Measurements from ENCODE around the gene TMEM51.

Gene TMEM51

GRCh38 chr1:15186073-15186845 lies 32.7 kb downstream of the TMEM51 start:
- Histone ChIP-seq H3K4me1 (ENCODE audit: control insufficient read depth, insufficient read depth, low read length, unreplicated experiment) (peaks cover 19% of the 10 kb centered on the region), H3K36me3 (ENCODE audit: insufficient read depth, low read length) (no peaks in the 10 kb centered on the region), H2AFZ (ENCODE audit: low read length, unreplicated experiment) (no peak overlapping the region), H3K4me3 (ENCODE audit: low read depth, low read length) (no peak overlapping the region), H3K79me2 (ENCODE audit: control insufficient read depth, insufficient read depth, low read length, unreplicated experiment) (peaks cover 10% of the 10 kb centered on the region), H3K27me3 (ENCODE audit: insufficient read depth, low read length) (no peaks in the 10 kb centered on the region), H3K27ac (ENCODE audit: low read depth, low read length) (no peak overlapping the region)

- H3K4me3 ChIP-seq (ENCODE audit: low read depth, low read length) = no peak overlapping the region
- peaks cover 7% of the 10 kb centered on the region for H3K79me2 ChIP-seq (ENCODE audit: control insufficient read depth, insufficient read depth, low read length, unreplicated experiment)
- H2AFZ ChIP-seq (ENCODE audit: low read length, unreplicated experiment) = no peak overlapping the region
- H3K27ac ChIP-seq (ENCODE audit: low read depth, low read length) = no peak overlapping the region
- H3K27me3 ChIP-seq (ENCODE audit: insufficient read depth, low read length) = no peaks in the 10 kb centered on the region
- H3K36me3 ChIP-seq (ENCODE audit: insufficient read depth, low read length) = no peaks in the 10 kb centered on the region
- peaks cover 19% of the 10 kb centered on the region for H3K4me1 ChIP-seq (ENCODE audit: control insufficient read depth, insufficient read depth, low read length, unreplicated experiment)
Observed at GRCh38 chr1:15186846-15187151, 33.3 kb downstream of the TMEM51 start.

- H3K27ac ChIP-seq (ENCODE audit: low read depth, low read length) = no peak overlapping the region
Observed at GRCh38 chr1:15187175-15188129, 33.9 kb downstream of the TMEM51 start.

GRCh38 chr1:15188130-15188524 lies 34.6 kb downstream of the TMEM51 start:
- no peak overlapping the region for H2AFZ ChIP-seq (ENCODE audit: low read length, unreplicated experiment)
- no peak overlapping the region for H3K4me3 ChIP-seq (ENCODE audit: low read depth, low read length)
- H3K4me1 ChIP-seq (ENCODE audit: control insufficient read depth, insufficient read depth, low read length, unreplicated experiment) = peaks cover 19% of the 10 kb centered on the region
- H3K27ac ChIP-seq (ENCODE audit: low read depth, low read length) = no peak overlapping the region
- no peaks in the 10 kb centered on the region for H3K36me3 ChIP-seq (ENCODE audit: insufficient read depth, low read length)
- H3K79me2 ChIP-seq (ENCODE audit: control insufficient read depth, insufficient read depth, low read length, unreplicated experiment) = peaks cover 3% of the 10 kb centered on the region
- no peaks in the 10 kb centered on the region for H3K27me3 ChIP-seq (ENCODE audit: insufficient read depth, low read length)

More at GRCh38 chr1:15187175-15188129, 33.9 kb downstream of the TMEM51 start:
- no peak overlapping the region for H3K4me3 ChIP-seq (ENCODE audit: low read depth, low read length)
- H3K79me2 ChIP-seq (ENCODE audit: control insufficient read depth, insufficient read depth, low read length, unreplicated experiment) = peaks cover 4% of the 10 kb centered on the region
- no peak overlapping the region for H2AFZ ChIP-seq (ENCODE audit: low read length, unreplicated experiment)
- H3K4me1 ChIP-seq (ENCODE audit: control insufficient read depth, insufficient read depth, low read length, unreplicated experiment) = peaks cover 19% of the 10 kb centered on the region
- no peaks in the 10 kb centered on the region for H3K27me3 ChIP-seq (ENCODE audit: insufficient read depth, low read length)
- H3K36me3 ChIP-seq (ENCODE audit: insufficient read depth, low read length) = no peaks in the 10 kb centered on the region

- Histone ChIP-seq H3K79me2 (ENCODE audit: control insufficient read depth, insufficient read depth, low read length, unreplicated experiment) (peaks cover 3% of the 10 kb centered on the region), H3K27ac (ENCODE audit: low read depth, low read length) (no peak overlapping the region), H3K4me3 (ENCODE audit: low read depth, low read length) (no peak overlapping the region), H3K4me1 (ENCODE audit: control insufficient read depth, insufficient read depth, low read length, unreplicated experiment) (peaks cover 19% of the 10 kb centered on the region), H3K36me3 (ENCODE audit: insufficient read depth, low read length) (no peaks in the 10 kb centered on the region), H3K27me3 (ENCODE audit: insufficient read depth, low read length) (no peaks in the 10 kb centered on the region), H2AFZ (ENCODE audit: low read length, unreplicated experiment) (no peak overlapping the region)
Observed at GRCh38 chr1:15188678-15189077, 35.1 kb downstream of the TMEM51 start.

GRCh38 chr1:15189692-15190370 lies 36.3 kb downstream of the TMEM51 start:
- H3K27me3 ChIP-seq (ENCODE audit: insufficient read depth, low read length) = no peaks in the 10 kb centered on the region
- no peaks in the 10 kb centered on the region for H3K36me3 ChIP-seq (ENCODE audit: insufficient read depth, low read length)
- no peak overlapping the region for H2AFZ ChIP-seq (ENCODE audit: low read length, unreplicated experiment)
- H3K79me2 ChIP-seq (ENCODE audit: control insufficient read depth, insufficient read depth, low read length, unreplicated experiment) = peaks cover 3% of the 10 kb centered on the region
- peak overlapping the region; percentile 12; the same call in 1 of the 2 replicates for H3K27ac ChIP-seq (ENCODE audit: low read depth, low read length)
- no peak overlapping the region for H3K4me3 ChIP-seq (ENCODE audit: low read depth, low read length)
- H3K4me1 ChIP-seq (ENCODE audit: control insufficient read depth, insufficient read depth, low read length, unreplicated experiment) = peaks cover 19% of the 10 kb centered on the region

- H3K79me2 ChIP-seq (ENCODE audit: control insufficient read depth, insufficient read depth, low read length, unreplicated experiment) = peaks cover 1% of the 10 kb centered on the region
- no peak overlapping the region for H3K27ac ChIP-seq (ENCODE audit: low read depth, low read length)
- no peaks in the 10 kb centered on the region for H3K36me3 ChIP-seq (ENCODE audit: insufficient read depth, low read length)
- H3K4me1 ChIP-seq (ENCODE audit: control insufficient read depth, insufficient read depth, low read length, unreplicated experiment) = peaks cover 19% of the 10 kb centered on the region
- H2AFZ ChIP-seq (ENCODE audit: low read length, unreplicated experiment) = no peak overlapping the region
- H3K4me3 ChIP-seq (ENCODE audit: low read depth, low read length) = no peak overlapping the region
- H3K27me3 ChIP-seq (ENCODE audit: insufficient read depth, low read length) = no peaks in the 10 kb centered on the region
Observed at GRCh38 chr1:15191267-15191666, 37.7 kb downstream of the TMEM51 start.

- Histone ChIP-seq H2AFZ (ENCODE audit: low read length, unreplicated experiment) (no peak overlapping the region), H3K27me3 (ENCODE audit: insufficient read depth, low read length) (no peaks in the 10 kb centered on the region), H3K27ac (ENCODE audit: low read depth, low read length) (no peak overlapping the region), H3K36me3 (ENCODE audit: insufficient read depth, low read length) (no peaks in the 10 kb centered on the region), H3K4me3 (ENCODE audit: low read depth, low read length) (no peak overlapping the region), H3K79me2 (ENCODE audit: control insufficient read depth, insufficient read depth, low read length, unreplicated experiment) (no peaks in the 10 kb centered on the region), H3K4me1 (ENCODE audit: control insufficient read depth, insufficient read depth, low read length, unreplicated experiment) (peaks cover 19% of the 10 kb centered on the region)
Observed at GRCh38 chr1:15191770-15192169, 38.2 kb downstream of the TMEM51 start.

- Histone ChIP-seq H3K27ac (ENCODE audit: low read depth, low read length) (no peak overlapping the region), H3K36me3 (ENCODE audit: insufficient read depth, low read length) (no peaks in the 10 kb centered on the region), H3K79me2 (ENCODE audit: control insufficient read depth, insufficient read depth, low read length, unreplicated experiment) (no peaks in the 10 kb centered on the region), H3K4me1 (ENCODE audit: control insufficient read depth, insufficient read depth, low read length, unreplicated experiment) (peaks cover 19% of the 10 kb centered on the region), H3K4me3 (ENCODE audit: low read depth, low read length) (no peak overlapping the region), H2AFZ (ENCODE audit: low read length, unreplicated experiment) (no peak overlapping the region), H3K27me3 (ENCODE audit: insufficient read depth, low read length) (no peaks in the 10 kb centered on the region)
Observed at GRCh38 chr1:15192916-15193550, 39.5 kb downstream of the TMEM51 start.

GRCh38 chr1:15195420-15196052 lies 42.0 kb downstream of the TMEM51 start:
- Histone ChIP-seq H2AFZ (ENCODE audit: low read length, unreplicated experiment) (no peak overlapping the region), H3K4me3 (ENCODE audit: low read depth, low read length) (no peak overlapping the region), H3K4me1 (ENCODE audit: control insufficient read depth, insufficient read depth, low read length, unreplicated experiment) (peaks cover 3% of the 10 kb centered on the region)

More at GRCh38 chr1:15195420-15196052, 42.0 kb downstream of the TMEM51 start:
- Histone ChIP-seq H3K27ac (ENCODE audit: low read depth, low read length) (no peak overlapping the region), H3K27me3 (ENCODE audit: insufficient read depth, low read length) (no peaks in the 10 kb centered on the region), H3K79me2 (ENCODE audit: control insufficient read depth, insufficient read depth, low read length, unreplicated experiment) (no peaks in the 10 kb centered on the region), H3K36me3 (ENCODE audit: insufficient read depth, low read length) (no peaks in the 10 kb centered on the region)

All from ACC112 (cell line).